H1 (cell line): ENCODE data around the gene CD48. TPM values are rescaled to one million over a fixed set of nuclear protein-coding genes. Genes with fewer than 3 reads are reported as not detected.

ENCODE experiments used
- BACH1 ChIP-seq: IDR thresholded peaks from 2 replicates; pipeline ENCODE4 v1.6.1; 2012; ENCODE audit warnings: low read length, improper control_type of control experiment
- FOSL1 ChIP-seq: IDR thresholded peaks from 2 replicates; pipeline ENCODE4 v1.6.1; 2011; ENCODE audit warnings: mild to moderate bottlenecking, low read depth, low read length, moderate library complexity; ENCODE audit not compliant: insufficient read depth
- POLR2AphosphoS5 ChIP-seq: IDR thresholded peaks from 2 replicates; pipeline ENCODE4 v1.6.1; 2011; ENCODE audit warnings: low read depth, low read length
- POU5F1 ChIP-seq: IDR thresholded peaks from 2 replicates; pipeline ENCODE4 v1.6.1; 2011; ENCODE audit warnings: low read depth, mild to moderate bottlenecking, low read length, moderate library complexity
- RBBP5 ChIP-seq: IDR thresholded peaks from 2 replicates; pipeline ENCODE4 v1.7.1; 2012; ENCODE audit warnings: low read depth, mild to moderate bottlenecking, inconsistent platforms, low read length, moderate library complexity, borderline replicate concordance
- RNF2 ChIP-seq: fragments of 200-900, 300-1000 bp; sonication (generic); IDR thresholded peaks from 2 replicates; pipeline ENCODE4 v1.7.1; 2016; ENCODE audit warnings: borderline replicate concordance, low read depth, mild to moderate bottlenecking, antibody characterized with exemption, low read length; ENCODE audit not compliant: poor library complexity, severe bottlenecking; ENCODE audit errors: missing control alignments
- SP1 ChIP-seq: IDR thresholded peaks from 2 replicates; pipeline ENCODE4 v1.6.1; 2011; ENCODE audit warnings: low read depth, low read length
- TEAD4 ChIP-seq: IDR thresholded peaks from 2 replicates; pipeline ENCODE4 v1.6.1; 2012; ENCODE audit warnings: low read depth, low read length, inconsistent platforms, mixed read lengths
- polyA plus RNA-seq, 7 experiments: library from polyadenylated mRNA; depleted of rRNA in 3 of 7; stranded (reverse) in 5 of 7; unstranded in 2 of 7; fragments of >200 nt in 5 of 7; fragments of 200-250 nt in 2 of 7; gene quantifications; 1 replicate in 5 of 7; 2 replicates in 1 of 7; 4 replicates in 1 of 7; pipeline versions ENCODE4 v1.2.1 to v1.2.3, GENCODE V29; 2011 to 2013; ENCODE audit warnings: missing spikeins in 2 of 7, mixed read lengths in 2 of 7
- total RNA-seq: library from RNA; stranded (reverse); fragmentation: NEBNext Ultra II Directional; extraction: Animal tissue kit (Norgen Biotek cat#: 25700); gene quantifications from 2 replicates; pipeline ENCODE4 v1.2.1, GENCODE V29; 2021

CD48 gene
- total and polyA plus RNA-seq, 2 of the 8 experiments (the other 6 are each of a cell fraction or from before 2014, with no cell fraction given), result 0.08 TPM; not detected in 1

DNA sequence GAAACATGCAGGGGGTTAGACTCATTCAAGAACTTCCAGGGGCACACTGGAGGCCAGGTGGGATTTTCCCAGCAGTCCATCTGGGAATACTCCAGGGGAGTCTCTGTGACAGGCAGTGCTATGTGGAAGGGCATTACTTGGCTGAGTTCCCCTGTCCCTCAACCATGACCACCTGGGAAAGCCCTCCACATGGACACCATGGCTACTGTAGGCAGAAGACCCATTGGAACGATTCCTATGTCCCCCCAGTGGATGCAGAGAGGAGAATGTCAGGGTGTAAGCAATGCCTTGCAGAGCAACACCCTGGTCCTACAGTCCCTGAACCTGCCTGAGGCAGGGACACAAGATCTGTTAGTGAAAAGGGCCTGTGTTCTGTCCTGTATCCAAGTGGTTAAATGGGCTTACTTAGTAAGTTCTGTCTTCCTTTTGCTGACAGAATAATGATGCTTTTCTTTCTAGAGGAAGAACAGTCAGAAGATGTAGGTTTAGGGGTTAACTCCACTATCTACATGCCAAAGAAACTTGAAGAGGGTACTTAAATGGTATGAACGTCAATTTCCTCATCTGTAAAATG, 78.2 kb downstream of the CD48 start (continued):
- no peak for TF ChIP-seq POU5F1
- TF ChIP-seq POLR2AphosphoS5, result no peak
- TF ChIP-seq RBBP5, result no peak
- TF ChIP-seq FOSL1, result no peak
- no peak for TF ChIP-seq BACH1
- TF ChIP-seq SP1, result no peak
- no peak for TF ChIP-seq RNF2
- no peak for TF ChIP-seq TEAD4
- TF ChIP-seq, all 59 proteins: peak for 0
